ENCODE results near the gene DRAP1. TPM values are rescaled to one million over a fixed set of nuclear protein-coding genes. Genes with fewer than 3 reads are reported as not detected.
A peak's percentile ranks its signal among the peaks of the same experiment; 100 is the strongest.

DRAP1 gene
- total RNA-seq, 4 donors from 2014 or later: 64.5 to 134 (median 93.3) TPM

- Histone ChIP-seq H3K9me3 (no peaks in the 10 kb centered on the region), H3K36me3 (peaks cover 0 to 30% (median 4%) of the 10 kb centered on the region in 3 donors), H3K4me3 (no peak overlapping the region), H3K27ac (no peak overlapping the region), H3K4me1 (peaks cover 4 to 24% (median 16%) of the 10 kb centered on the region in 4 donors), H3K27me3 (no peaks in the 10 kb centered on the region)
- TF ChIP-seq POLR2A (IDR thresholded peaks at IDR 0.05) (no peak), EP300 (IDR thresholded peaks at IDR 0.05) (no peak), CTCF (IDR thresholded peaks at IDR 0.05) (no peak)
- no peak for DNase-seq (ENCODE audit: low spot score in 2 of 2)
- WGBS, 2 donors: 72 to 77% methylated on average over 3 of the region's 3 CpGs
Observed at GRCh38 chr11:65922565-65922964, 3.3 kb downstream of the DRAP1 start.

GRCh38 chr11:65925397-65925796 lies 6.2 kb downstream of the DRAP1 start:
- Histone ChIP-seq H3K4me3 (no peak overlapping the region), H3K27me3 (no peaks in the 10 kb centered on the region), H3K4me1 (peaks cover 1 to 11% (median 6%) of the 10 kb centered on the region in 4 donors), H3K9me3 (no peaks in the 10 kb centered on the region), H3K36me3 (peaks cover 0 to 30% (median 4%) of the 10 kb centered on the region in 3 donors), H3K27ac (no peak overlapping the region)
- TF ChIP-seq POLR2A (IDR thresholded peaks at IDR 0.05) (no peak), EP300 (IDR thresholded peaks at IDR 0.05) (no peak), CTCF (IDR thresholded peaks at IDR 0.05) (no peak)
- no peak for DNase-seq (ENCODE audit: low spot score in 2 of 2)
- WGBS, 2 donors: 77 to 80% methylated on average over 2 of the region's 2 CpGs

- TF ChIP-seq CTCF (IDR thresholded peaks at IDR 0.05) (no peak), EP300 (IDR thresholded peaks at IDR 0.05) (no peak), POLR2A (IDR thresholded peaks at IDR 0.05) (no peak)
- Histone ChIP-seq H3K9me3 (no peaks in the 10 kb centered on the region), H3K27me3 (no peaks in the 10 kb centered on the region), H3K27ac (peak overlapping the region in 3 of 4 donors; percentile 15 to 74 (median 56)), H3K4me3 (peak overlapping the region in 2 of 4 donors; percentile 4 to 23), H3K36me3 (peaks cover 0 to 17% (median 0%) of the 10 kb centered on the region in 3 donors), H3K4me1 (no peaks in the 10 kb centered on the region)
- DNase-seq (ENCODE audit: low spot score in 2 of 2): no peak
- 45 to 52% methylated on average over 9 of the region's 9 CpGs for WGBS, 2 donors
Observed at GRCh38 chr11:65927904-65928397, 8.7 kb downstream of the DRAP1 start.

- no peaks in the 10 kb centered on the region for H3K4me1 ChIP-seq
- TF ChIP-seq POLR2A (IDR thresholded peaks at IDR 0.05) (no peak), CTCF (IDR thresholded peaks at IDR 0.05) (no peak), EP300 (IDR thresholded peaks at IDR 0.05) (no peak)
- 61 to 76% methylated on average over 6 of the region's 6 CpGs for WGBS, 2 donors
- H3K9me3 ChIP-seq: no peaks in the 10 kb centered on the region
- no peak overlapping the region for H3K27ac ChIP-seq
- DNase-seq (ENCODE audit: low spot score in 2 of 2): no peak
- peaks cover 0 to 10% (median 0%) of the 10 kb centered on the region in 3 donors for H3K36me3 ChIP-seq
- H3K4me3 ChIP-seq: no peak overlapping the region
- peaks cover 0 to 6% of the 10 kb centered on the region in 2 donors for H3K27me3 ChIP-seq
Observed at GRCh38 chr11:65928667-65929066, 9.4 kb downstream of the DRAP1 start.

GRCh38 chr11:65931773-65932557 lies 12.7 kb downstream of the DRAP1 start:
- DNase-seq (ENCODE audit: low spot score in 2 of 2): no peak
- no peaks in the 10 kb centered on the region for H3K36me3 ChIP-seq
- no peaks in the 10 kb centered on the region for H3K4me1 ChIP-seq
- H3K4me3 ChIP-seq: no peak overlapping the region
- H3K27ac ChIP-seq: no peak overlapping the region
- TF ChIP-seq POLR2A (IDR thresholded peaks at IDR 0.05): no peak
- TF ChIP-seq CTCF (IDR thresholded peaks at IDR 0.05): no peak
- no peak for TF ChIP-seq EP300 (IDR thresholded peaks at IDR 0.05)
- 64 to 69% methylated on average over 13 of the region's 13 CpGs for WGBS, 2 donors
- H3K27me3 ChIP-seq: peaks cover 0 to 7% of the 10 kb centered on the region in 2 donors
- H3K9me3 ChIP-seq: no peaks in the 10 kb centered on the region
